ENCODE results near the gene SUN1.

- TF ChIP-seq CTCF (IDR thresholded peaks at IDR 0.05) = no peak
- TF ChIP-seq POLR2A (IDR thresholded peaks at IDR 0.05) = no peak
Measured at GRCh38 chr7:915291-916218, 83.3 kb downstream of the SUN1 start.
